Stimulated activated CD4-positive, alpha-beta T cell treated with anti-CD3 and anti-CD28 coated beads, Interleukin-1b, Interleukin-23, amount 100 ng/mL, for 48 hours (primary cell): ENCODE data around the gene FBXW10.
"Not testable (repeated sequence)": the region's sequence is repeated elsewhere in the genome, so short reads cannot be mapped to it uniquely, and the experiment has no call there.

Experiments used
- DNase-seq: peaks from one replicate; pipeline ENCODE4 v3.0.0-alpha.2; 2020

Gene FBXW10, protein sequence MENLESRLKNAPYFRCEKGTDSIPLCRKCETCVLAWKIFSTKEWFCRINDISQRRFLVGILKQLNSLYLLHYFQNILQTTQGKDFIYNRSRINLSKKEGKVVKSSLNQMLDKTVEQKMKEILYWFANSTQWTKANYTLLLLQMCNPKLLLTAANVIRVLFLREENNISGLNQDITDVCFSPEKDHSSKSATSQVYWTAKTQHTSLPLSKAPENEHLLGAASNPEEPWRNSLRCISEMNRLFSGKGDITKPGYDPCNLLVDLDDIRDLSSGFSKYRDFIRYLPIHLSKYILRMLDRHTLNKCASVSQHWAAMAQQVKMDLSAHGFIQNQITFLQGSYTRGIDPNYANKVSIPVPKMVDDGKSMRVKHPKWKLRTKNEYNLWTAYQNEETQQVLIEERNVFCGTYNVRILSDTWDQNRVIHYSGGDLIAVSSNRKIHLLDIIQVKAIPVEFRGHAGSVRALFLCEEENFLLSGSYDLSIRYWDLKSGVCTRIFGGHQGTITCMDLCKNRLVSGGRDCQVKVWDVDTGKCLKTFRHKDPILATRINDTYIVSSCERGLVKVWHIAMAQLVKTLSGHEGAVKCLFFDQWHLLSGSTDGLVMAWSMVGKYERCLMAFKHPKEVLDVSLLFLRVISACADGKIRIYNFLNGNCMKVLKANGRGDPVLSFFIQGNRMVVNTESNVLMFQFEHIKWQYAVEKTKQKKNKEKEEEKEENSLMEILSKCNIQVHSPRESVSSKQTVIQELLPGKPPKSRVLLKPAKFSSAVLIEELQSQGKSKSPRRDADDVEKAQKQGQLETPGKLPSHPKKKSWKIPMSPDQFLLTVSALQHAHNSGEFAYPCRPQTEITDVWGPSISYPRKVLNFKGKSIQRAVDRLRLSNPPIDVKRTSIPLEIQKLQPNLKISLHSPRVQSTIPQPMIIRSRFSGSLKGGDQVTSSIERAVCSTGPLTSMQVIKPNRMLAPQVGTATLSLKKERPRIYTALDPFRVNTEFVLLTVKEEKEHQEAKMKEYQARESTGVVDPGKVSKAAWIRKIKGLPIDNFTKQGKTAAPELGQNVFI

DNA sequence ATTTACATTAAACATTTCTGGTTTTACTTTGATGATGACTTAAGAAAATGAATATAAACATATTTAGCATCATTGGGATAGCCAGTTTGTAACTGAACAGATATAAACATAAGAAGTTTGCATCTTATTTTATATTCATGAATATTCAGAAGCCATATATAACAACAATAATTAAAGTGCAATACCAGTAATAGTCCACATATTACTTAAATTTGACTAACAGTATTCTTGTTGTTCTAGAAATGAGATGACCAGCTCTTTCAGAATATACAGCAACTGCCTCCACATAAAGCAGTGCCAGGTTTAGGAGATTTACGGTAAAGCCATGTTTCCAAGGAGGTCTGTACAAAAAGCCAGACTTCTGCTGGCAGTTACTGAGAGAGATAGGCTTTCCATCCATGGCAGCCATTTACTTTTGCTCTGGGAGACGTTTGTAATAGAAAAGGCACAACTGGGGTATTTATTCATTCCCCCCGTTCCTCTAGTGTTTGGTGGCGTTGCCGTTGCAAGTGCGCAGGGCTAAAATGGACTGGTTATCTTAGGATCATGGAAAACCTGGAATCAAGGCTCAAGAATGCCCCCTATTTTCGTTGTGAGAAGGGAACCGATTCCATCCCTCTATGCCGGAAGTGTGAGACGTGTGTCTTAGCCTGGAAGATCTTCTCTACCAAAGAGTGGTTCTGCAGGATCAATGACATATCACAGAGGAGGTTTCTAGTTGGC, at the start of gene FBXW10:
TSS of gene FBXW10 (plus strand) at position 356 of the 723 bp plus-strand sequence. CDS start at position 547, 191 bp downstream.
- not testable (repeated sequence) for DNase-seq

DNA sequence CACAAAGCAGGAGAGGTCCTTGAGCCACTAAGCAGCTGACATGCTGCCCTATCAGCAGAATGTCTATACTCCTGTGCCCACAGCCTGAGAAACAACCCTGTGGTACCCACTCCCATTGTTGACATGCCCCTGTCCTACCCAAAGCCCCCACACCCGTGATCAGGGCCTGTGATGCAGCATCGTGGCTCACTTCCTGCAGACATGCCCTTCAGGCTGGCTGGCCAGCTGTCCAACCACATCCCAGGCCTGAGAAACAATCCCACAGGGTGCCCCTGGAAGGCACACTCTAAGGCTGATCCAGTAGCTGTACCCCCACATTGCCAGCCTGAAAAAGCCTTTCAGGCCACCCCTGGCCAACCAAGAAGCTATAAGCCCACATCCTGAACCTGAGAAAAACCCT, 48.7 kb upstream of the FBXW10 start:
- DNase-seq, result not testable (repeated sequence)

DNA sequence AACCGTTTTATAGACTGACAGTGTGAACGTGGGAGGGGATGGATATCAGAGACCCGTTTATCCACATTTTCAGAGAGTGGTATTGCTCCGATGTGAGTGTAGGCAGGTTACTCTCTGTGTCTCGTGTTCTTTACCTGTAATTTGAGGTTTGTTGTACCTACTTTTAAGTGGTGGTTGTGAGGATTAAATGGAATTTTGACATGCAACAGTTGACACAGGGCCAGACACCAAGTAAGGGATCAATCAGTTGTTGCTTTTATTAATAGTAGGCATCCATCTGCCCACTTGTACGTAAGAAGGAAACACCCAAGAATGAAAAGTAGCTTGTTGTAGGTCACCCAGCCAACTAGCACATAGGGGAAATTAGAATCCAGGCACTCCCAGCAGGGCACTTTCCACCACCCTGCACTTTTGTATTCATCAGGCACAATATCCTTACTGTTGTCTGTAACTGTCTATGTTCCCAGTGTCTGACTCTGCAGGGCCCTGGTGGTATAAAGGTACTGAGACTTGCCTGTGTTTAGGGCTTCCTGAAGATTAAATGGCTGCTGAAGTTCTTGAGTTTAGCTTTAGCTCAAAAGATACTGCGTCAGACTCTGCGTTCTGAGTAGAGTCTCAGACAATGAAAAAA, 45.3 kb upstream of the FBXW10 start:
- not testable (repeated sequence) for DNase-seq

DNA sequence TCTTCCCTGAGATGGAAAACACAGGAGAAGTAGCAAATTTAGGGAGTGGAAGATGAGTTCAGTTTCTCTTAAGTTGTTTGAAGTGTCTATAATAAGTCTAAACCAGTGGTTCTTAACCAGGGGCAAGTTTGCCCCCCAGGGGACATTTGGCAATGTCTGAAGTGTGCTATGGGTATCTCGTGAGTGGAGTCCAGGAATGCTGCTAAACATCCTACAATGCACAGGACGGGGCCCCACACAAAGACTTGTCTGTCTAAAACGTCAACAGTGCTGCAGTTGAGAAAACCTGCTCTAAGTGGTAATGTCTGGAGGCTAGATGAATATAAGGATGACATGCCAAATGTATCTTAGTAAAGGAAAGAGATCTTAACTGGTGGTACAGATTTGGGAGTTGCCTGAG, 37.9 kb upstream of the FBXW10 start:
- DNase-seq, result not testable (repeated sequence)

DNA sequence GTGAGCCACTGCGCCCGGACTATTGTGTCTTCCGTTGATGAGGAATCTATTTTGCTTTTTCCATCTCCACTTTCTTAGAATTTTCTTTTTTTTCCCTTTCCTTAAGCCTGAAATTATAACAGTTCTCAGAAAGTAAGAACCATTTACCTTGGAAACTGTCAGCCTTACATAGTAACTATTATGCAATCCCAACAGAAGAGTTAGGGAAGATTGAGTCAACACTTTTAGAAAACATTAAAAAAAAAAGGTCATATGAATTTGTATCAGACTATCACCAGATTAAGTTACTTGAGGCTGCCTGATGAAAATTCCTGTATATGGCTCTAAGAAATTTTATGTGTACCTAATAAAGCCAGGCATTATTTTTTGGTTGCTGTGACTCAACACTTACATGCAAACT, 35.6 kb upstream of the FBXW10 start:
- DNase-seq, result not testable (repeated sequence)

DNA sequence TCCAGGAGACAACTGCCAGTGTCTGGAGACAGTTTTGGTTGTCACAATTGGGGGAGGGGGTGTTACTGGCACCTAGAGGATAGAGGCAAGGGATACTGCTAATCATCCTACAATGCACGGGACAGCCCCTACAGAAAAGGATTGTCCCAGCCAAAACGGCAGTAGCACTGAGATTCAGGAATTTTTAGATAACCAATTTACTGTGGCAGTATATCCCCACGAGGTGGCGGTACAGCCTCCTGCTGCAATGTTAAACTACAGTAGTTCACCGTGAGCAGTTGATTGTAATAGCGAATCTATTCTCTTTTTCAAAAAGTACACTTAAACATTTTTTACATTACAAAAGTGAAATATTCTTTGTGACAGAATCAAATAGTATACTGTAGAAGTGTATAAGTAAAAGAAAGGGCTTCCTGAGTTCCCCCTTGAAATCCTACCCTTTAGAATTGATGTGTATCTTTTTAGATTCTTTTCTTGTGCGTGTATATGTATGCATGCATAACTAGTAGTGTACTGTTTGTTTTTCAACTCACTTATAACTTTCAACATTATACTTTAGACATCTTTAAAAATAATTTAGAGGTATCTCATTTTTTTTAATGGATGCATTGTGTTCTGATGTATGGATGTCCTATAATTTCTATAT, 31.4 kb upstream of the FBXW10 start:
- DNase-seq, result peak; percentile 45

DNA sequence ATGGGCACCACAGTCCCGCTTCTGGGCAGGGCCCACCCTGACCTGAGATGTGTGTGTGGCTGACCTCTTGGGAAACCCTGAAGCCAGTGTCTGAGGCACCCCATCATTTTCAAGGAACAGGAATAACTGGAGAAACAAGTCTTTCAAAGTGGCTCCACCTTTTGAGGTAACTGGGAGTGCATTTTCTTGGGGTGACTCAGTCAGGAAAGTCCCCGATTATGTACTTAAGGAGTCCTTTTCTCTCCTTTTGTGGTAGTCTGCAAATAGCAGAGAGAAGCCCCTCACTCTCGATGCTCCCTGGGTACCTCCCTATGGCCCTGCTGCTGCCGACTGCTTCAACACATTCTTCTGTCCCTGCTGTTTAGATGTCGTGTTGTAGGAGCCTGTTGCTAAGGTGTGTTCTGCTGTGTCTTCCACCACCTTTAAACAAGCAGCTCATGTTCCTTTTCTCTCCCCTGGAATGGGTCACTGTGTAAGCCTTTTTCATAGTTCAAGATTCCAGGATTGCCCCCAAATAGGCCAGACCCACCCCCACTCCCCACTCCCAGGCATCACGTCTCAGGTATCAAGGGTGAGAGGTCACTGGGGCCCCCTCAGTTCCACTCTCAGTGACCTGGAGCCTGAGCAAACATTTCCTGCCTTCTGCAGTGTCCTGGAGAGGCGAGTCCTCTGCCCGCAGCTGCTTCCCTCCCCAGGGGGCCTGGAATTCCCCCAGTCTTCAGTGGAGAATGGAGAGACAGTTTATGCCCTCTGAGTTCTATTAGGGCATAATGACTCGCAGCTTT, 25.0 kb upstream of the FBXW10 start:
- not testable (repeated sequence) for DNase-seq

DNA sequence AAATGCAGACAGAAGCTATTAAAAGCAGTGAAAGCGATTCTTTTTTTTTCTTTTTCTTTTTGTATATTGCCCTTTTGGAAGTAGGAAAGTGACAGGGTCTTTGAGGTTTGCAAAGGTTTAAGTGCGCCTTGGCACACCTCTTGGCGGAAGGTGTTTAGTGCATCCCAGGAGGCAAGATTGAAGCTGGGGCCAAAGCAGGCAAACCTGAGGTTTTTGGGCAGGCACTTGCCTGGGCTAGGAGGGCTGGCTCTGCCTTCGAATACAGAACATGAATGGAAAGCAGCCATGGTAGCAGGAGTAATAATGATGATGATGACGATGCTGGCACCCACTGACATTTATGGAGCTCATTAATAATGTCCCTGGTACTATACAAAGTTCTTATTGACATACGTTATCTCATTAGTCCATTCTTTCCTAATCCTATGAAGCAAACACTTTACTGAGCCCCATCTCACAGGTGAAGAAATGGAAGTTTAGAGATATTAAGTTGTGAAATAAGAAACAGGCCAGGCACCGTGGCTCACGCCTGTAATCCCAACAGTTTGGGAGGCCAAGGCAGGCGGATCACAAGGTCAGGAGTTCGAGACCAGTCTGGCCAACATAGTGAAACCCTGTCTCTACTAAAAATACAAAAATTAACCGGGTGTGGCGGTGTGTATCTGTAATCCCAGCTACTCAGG, 24.3 kb upstream of the FBXW10 start:
- DNase-seq, result not testable (repeated sequence)

DNA sequence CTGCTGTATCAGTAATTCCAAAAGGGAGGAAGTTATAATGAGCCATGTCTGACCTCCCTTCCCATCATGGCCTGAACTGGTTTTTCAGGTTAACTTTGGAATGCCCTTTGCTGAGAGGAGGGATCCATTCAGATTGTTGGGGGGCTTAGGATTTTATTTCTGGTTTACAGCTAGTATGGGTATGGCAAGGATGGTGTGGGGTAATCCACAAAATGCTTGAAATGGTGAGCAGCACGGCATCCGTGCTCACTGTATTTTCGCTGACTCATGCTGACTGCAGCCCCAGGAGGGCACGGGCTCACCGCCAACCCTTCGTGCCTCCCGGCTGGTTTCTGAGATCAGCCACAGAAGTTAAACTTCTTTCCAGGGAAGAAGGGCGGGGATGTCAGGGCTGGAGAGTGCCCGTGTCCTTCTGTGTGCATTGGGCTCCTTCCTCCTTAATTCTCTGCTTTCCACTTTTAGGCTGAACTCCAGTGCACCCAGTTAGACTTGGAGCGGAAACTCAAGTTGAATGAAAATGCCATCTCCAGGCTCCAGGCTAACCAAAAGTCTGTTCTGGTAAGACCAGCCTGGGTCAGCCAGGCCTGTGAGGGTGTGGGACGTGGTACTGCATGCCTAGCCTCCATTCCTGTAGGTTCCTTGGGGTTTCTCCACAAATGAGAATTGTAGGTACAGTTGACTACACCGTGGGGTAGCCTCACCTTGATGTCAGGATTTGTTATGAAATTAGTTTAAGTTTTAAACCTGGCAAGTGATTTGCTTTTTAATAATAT, 21.9 kb upstream of the FBXW10 start:
- DNase-seq, result not testable (repeated sequence)

DNA sequence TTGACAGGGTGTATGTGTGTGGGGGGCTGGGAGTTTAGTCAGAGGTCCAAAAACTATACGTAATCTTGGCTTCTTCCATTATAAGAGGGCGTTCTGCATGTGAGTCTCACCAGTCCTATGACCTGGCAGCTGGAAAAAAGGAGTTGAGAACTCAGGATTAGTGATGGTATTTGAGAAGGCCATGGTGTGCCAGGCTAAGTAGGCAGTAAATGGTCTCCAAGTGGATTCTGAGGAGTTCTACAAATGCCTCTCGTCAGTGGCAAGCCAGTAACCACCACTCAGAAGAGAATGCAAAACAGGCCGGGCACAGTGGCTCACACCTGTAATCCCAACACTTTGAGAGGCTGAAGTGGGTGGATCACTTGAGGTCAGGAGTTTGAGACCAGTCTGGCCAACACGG, 21.2 kb upstream of the FBXW10 start:
- DNase-seq, result not testable (repeated sequence)

DNA sequence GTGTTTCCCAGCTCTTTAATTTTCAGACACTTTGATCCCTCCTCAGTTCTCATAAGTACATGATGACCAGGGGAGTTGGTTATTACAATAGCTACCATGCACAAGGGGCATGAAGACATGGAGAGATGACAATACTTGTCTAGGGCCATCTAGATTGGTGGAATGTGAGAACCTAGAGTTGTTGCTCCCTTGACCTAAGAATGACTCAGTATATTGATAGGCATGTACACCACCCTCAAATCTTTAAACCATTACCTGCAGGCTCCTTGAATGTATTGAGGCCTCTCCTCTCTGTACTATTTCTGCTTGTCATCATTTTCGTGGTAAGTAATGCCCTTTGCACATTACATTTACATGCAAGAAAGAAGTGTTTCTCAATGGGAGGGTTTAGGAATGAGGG, 20.3 kb upstream of the FBXW10 start:
- not testable (repeated sequence) for DNase-seq

DNA sequence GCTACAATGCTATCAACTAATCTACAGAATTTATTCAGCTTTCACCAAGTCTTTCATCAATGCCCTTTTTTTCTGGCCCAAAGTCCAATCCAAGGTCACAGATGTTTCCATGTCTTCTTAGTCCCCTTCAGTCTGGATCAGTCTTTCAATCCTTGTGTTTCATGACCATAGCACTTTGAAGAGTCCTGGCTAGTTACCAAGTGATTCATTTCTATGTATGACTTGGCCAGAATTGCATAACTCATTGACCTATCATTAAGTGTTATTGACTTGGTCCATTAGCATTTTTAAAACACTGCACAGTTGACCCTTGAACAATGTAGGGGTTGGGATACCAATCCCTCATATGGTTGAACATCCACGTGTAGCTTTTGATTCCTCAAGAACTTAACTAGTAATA, 11.4 kb upstream of the FBXW10 start:
- DNase-seq, result not testable (repeated sequence)

DNA sequence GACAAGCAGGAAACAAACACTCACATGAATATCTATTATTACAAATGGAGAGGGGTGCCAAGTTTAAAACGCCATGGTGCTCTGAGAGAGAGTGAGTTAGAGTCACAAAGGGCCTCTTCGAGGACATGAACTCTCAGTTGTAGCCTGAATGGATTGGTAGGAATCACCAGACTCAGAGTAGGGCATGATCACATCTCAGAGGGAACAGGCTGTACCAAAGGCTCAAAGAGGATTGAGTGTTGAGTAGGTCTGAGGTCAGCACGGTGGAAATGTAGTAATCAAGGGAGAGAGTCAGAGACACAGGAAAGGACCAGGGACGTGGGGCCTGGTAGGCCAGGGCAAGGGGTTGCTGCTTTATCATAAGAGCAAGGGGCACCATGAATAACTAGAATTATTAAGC, 10.5 kb upstream of the FBXW10 start:
- DNase-seq, result not testable (repeated sequence)

DNA sequence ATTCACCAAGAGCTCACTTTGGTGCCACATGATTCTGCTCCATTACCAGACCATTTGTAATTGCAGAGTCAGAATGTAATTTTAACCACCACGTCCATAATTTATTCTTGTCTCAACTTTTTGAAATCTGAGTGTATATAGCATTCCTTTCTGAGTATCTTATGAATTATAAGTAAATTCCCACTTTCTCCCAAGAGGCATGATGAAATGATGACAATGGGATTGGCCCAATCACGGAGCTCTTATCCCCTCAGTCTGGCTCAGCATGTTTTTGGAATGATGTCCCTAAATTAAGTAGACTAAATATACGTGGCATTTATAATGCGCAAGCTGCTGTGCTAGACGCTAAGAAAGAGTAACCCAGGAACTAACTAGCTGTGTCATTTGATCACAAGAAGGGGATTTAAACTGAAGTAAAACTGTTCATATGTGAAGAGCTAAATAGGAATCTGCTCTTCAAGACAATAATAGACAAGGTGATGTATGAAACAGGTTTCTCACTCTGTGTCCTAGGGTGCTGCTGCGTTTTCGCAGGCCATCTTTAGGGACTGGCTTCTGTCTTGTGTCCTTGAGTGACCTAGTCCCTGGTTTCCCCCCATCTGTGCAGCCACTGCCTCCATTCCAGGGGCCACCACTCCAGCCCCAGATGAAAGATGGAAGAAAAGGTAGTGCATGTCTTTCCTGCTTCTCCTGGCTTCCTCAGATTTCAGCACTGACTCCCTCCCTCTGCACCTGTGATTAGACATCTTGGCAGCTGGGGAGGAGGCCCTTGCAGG, 4.0 kb upstream of the FBXW10 start:
- not testable (repeated sequence) for DNase-seq

DNA sequence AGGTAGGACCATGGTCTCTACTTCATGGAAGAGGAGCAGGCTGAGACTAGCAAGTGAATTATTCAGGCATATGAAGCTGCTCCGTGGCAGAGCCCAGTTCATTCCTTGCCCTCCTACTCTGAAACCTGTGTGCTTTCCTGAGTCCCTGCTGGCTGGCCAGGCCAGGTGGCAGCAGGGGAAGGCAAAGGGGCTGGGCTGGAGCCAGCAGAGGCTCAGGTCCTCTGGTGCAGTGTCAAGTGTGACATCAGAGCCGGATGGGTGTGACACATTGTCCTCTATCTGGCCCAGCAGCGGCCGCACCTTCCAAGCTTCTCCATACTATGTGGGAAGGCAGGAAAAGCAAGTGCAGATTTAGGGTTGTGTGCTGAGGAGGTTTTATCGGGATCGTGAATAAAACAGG, 2.6 kb upstream of the FBXW10 start:
- not testable (repeated sequence) for DNase-seq

DNA sequence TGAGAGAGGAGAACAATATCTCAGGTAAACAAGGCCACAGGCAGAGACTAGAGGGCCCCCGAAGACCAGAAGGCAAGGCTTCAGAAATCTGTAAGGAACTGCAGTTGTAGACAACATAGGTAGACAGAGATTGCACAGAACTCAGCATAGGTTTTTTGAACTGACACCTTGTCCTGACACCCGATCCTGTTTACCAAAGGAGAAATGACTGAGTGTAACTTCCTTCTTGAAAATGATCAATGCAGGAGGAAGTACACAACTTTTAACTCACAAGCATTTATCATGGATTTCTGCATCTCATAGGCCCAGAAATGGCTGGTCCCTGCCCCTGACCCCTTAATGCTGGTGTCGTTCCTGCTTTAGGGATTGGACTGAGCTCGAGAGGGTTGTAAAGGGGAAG, 872 bp downstream of the FBXW10 start:
- DNase-seq, result not testable (repeated sequence)

DNA sequence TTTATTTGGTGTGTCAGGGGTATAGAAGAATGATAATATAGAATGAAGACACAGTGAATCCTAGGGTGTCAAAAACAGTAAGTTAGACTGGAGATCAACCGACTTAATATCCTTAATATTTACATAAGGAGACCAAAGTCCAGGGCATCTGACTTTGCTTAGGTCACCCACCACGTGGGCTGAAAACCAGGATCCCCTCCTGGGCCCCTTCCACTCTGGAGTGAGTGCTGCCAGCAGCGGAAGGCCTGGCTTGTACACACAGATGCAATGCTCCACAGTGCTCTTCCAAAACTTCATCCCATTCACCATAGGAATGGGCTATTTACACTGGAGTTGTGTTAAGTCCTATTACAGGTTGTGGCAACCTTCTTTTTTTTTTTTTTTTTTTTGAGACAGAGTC, 2.7 kb downstream of the FBXW10 start:
- DNase-seq, result not testable (repeated sequence)

DNA sequence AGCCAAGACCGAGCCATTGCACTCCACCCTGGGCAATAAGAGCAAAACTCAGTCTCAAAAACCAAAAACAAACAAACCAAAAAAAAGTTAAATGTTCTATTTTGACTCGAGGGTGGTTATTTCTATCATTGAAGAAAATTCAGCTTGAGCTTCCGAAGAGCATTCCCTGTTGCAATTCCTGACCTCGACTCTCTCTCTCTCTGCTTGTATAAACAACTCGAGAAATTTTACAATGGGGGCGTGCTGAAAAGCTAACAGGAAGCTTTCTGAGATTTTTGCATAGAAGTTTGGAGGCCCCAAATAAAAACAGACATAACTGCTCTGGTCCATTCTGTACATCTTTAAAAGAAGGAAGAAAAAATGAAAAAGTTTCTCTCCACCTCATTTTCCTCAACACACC, 3.6 kb downstream of the FBXW10 start:
- not testable (repeated sequence) for DNase-seq
